Measurements from ENCODE around the gene CCDC171. TPM values are rescaled to one million over a fixed set of nuclear protein-coding genes. Genes with fewer than 3 reads are reported as not detected.
"Not testable (repeated sequence)": the region's sequence is repeated elsewhere in the genome, so short reads cannot be mapped to it uniquely, and the experiment has no call there.

CCDC171 gene
- total and polyA plus RNA-seq, 5 donors from 2014 or later = 0.05 to 1.1 (median 0.29) TPM

DNA sequence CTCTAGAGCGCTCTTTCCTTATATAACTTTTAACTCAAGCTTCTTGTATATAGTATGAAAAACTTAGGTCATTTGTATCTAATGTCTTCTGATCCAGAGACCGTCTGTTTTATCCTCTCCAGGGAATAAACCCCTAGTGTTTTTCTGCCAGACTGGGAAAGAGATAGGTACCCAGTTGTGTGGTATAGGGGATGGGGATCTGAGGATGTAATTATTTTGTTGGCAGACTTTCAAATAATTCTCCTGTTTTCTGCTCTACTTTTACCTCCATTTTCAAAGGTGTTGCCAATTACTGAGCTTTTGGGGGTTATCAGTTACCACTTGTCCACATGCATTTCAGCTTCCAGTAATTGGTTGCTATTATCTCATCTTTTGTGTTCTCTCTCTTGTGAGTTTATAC, 17.9 kb downstream of the CCDC171 start:
- Mint-ChIP-seq H3K4me1 (no peaks in the 10 kb centered on the region), H3K36me3 (peaks cover 4% of the 10 kb centered on the region), H3K9me3 (peaks cover 0 to 2% (median 0%) of the 10 kb centered on the region in 7 donors), H3K4me3 (no peak overlapping the region), H3K27me3 (no peaks in the 10 kb centered on the region), H3K27ac (no peak overlapping the region)
- no peaks in the 10 kb centered on the region for H3K36me3 ChIP-seq (ENCODE audit: control insufficient read depth, insufficient read depth, low read length)
- H3K27me3 ChIP-seq (ENCODE audit: control insufficient read depth, insufficient read depth, low read length) = no peaks in the 10 kb centered on the region
- no peaks in the 10 kb centered on the region for H3K9me3 ChIP-seq (ENCODE audit: control insufficient read depth in 2 of 2, low read length in 2 of 2)
- ATAC-seq (ENCODE audit: low read depth in 2 of 2) (no peak), DNase-seq (no peak)
- no peaks in the 10 kb centered on the region for H3K4me1 ChIP-seq (ENCODE audit: control insufficient read depth, insufficient read depth, low read length, poor library complexity, severe bottlenecking)
- no peak overlapping the region for H3K27ac ChIP-seq (ENCODE audit: insufficient read depth, low read length, poor library complexity, severe bottlenecking)
- H3K4me3 ChIP-seq (ENCODE audit: low read depth, low read length) = no peak overlapping the region

DNA sequence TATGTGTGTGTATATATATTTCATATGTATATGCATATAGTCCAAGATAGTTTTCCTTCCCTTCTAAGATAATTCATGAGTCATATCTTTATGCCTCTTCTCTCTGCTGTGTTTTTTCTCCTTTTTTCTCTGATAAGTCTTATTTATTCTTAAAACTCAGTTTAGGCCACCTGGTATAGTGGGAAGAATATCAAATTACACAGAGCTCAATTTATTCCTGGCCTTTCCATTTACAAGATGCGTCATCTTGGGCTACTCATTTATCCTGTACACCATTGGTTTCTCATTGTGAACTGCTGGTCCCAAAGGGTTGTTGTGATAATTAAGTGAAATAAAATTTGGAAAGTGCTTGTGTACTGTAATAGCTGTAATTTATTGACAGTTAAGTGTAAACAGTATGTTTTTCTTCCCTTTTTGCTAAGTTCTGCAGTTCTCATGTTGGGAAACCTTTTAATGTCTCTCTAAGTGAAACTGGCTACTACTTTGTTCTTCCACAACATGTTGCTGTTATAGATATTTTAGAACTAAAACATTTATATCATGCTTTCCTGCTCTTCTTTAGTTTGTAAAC, 19.4 kb downstream of the CCDC171 start:
- no peak for ATAC-seq (ENCODE audit: low read depth in 2 of 2)
- no peak overlapping the region for H3K27ac ChIP-seq (ENCODE audit: insufficient read depth, low read length, poor library complexity, severe bottlenecking)
- H3K27me3 Mint-ChIP-seq = no peaks in the 10 kb centered on the region
- no peaks in the 10 kb centered on the region for H3K4me1 Mint-ChIP-seq
- H3K4me3 Mint-ChIP-seq = no peak overlapping the region
- H3K27me3 ChIP-seq (ENCODE audit: control insufficient read depth, insufficient read depth, low read length) = no peaks in the 10 kb centered on the region
- peaks cover 4% of the 10 kb centered on the region for H3K36me3 Mint-ChIP-seq
- no peaks in the 10 kb centered on the region for H3K36me3 ChIP-seq (ENCODE audit: control insufficient read depth, insufficient read depth, low read length)
- H3K4me3 ChIP-seq (ENCODE audit: low read depth, low read length) = no peak overlapping the region
- H3K9me3 ChIP-seq (ENCODE audit: control insufficient read depth in 2 of 2, low read length in 2 of 2) = no peaks in the 10 kb centered on the region
- H3K4me1 ChIP-seq (ENCODE audit: control insufficient read depth, insufficient read depth, low read length, poor library complexity, severe bottlenecking) = no peaks in the 10 kb centered on the region
- peaks cover 0 to 2% (median 0%) of the 10 kb centered on the region in 7 donors for H3K9me3 Mint-ChIP-seq
- no peak for DNase-seq
- no peak overlapping the region for H3K27ac Mint-ChIP-seq

DNA sequence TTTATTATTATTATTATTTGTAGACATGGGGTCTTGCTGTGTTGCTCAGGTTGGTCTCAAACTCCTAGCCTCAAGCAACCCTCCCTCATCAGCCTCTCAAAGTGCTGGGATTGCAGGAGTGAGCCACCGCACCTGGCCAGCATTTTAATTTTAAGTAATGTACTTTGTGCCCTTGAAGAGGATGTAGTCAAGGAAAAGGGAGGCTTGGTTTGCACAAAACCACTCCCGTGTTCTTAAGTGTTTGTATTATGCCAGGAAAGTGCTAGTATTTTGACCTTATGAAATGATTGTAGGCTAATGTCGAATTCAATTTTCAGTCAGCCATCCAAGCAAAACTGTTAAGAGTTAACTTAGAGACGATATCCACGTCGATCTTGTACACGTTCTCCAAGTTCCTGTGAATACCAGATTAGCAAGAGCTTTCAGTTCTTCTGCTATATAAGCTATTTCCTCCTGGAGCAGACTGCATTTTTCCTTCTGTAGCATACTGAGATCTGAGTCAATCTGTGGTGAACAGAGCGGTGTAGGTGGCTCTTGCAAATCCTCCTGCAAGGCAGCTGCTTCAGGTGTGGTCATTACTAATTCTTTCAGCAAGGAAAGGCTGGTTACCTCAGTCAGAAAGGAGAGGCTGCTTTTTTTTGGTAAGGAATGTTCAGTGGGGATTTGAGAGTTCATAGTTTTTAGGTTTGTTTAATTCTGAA, 23.7 kb downstream of the CCDC171 start:
- H3K9me3 Mint-ChIP-seq = peaks cover 0 to 3% (median 0%) of the 10 kb centered on the region in 7 donors
- H3K27me3 Mint-ChIP-seq = no peaks in the 10 kb centered on the region
- Histone ChIP-seq H3K9me3 (ENCODE audit: control insufficient read depth in 2 of 2, low read length in 2 of 2) (no peaks in the 10 kb centered on the region), H3K27me3 (ENCODE audit: control insufficient read depth, insufficient read depth, low read length) (no peaks in the 10 kb centered on the region), H3K27ac (ENCODE audit: insufficient read depth, low read length, poor library complexity, severe bottlenecking) (no peak overlapping the region), H3K4me3 (ENCODE audit: low read depth, low read length) (no peak overlapping the region), H3K4me1 (ENCODE audit: control insufficient read depth, insufficient read depth, low read length, poor library complexity, severe bottlenecking) (no peaks in the 10 kb centered on the region), H3K36me3 (ENCODE audit: control insufficient read depth, insufficient read depth, low read length) (no peaks in the 10 kb centered on the region)
- no peak for ATAC-seq (ENCODE audit: low read depth in 2 of 2)
- H3K4me1 Mint-ChIP-seq = no peaks in the 10 kb centered on the region
- peaks cover 17% of the 10 kb centered on the region for H3K36me3 Mint-ChIP-seq
- no peak overlapping the region for H3K27ac Mint-ChIP-seq
- no peak overlapping the region for H3K4me3 Mint-ChIP-seq
- DNase-seq = no peak

DNA sequence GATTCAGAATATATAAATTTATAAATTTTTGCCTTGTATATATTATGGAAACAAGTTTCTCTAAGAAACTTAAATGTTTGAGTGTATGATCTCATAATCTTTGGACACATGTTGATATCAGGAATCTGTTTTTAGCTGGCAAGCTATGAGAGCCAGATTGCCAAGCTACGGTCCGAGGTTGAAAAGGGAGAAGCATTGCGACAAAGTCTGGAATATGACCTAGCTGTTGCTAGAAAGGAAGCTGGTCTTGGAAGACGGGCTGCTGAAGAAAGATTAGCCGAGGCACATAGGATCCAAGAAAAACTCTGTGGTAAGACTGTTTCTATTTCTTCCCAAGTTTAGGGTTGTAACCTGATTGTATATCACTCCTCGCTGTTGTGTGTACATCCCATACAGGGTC, 25.9 kb downstream of the CCDC171 start:
- Mint-ChIP-seq H3K4me1 (no peaks in the 10 kb centered on the region), H3K27ac (no peak overlapping the region), H3K4me3 (no peak overlapping the region), H3K36me3 (peaks cover 17% of the 10 kb centered on the region), H3K9me3 (peaks cover 0 to 4% (median 2%) of the 10 kb centered on the region in 7 donors), H3K27me3 (no peaks in the 10 kb centered on the region)
- Histone ChIP-seq H3K36me3 (ENCODE audit: control insufficient read depth, insufficient read depth, low read length) (no peaks in the 10 kb centered on the region), H3K27ac (ENCODE audit: insufficient read depth, low read length, poor library complexity, severe bottlenecking) (no peak overlapping the region), H3K4me3 (ENCODE audit: low read depth, low read length) (no peak overlapping the region), H3K4me1 (ENCODE audit: control insufficient read depth, insufficient read depth, low read length, poor library complexity, severe bottlenecking) (no peaks in the 10 kb centered on the region), H3K9me3 (ENCODE audit: control insufficient read depth in 2 of 2, low read length in 2 of 2) (no peaks in the 10 kb centered on the region), H3K27me3 (ENCODE audit: control insufficient read depth, insufficient read depth, low read length) (no peaks in the 10 kb centered on the region)
- no peak for DNase-seq
- no peak for ATAC-seq (ENCODE audit: low read depth in 2 of 2)

DNA sequence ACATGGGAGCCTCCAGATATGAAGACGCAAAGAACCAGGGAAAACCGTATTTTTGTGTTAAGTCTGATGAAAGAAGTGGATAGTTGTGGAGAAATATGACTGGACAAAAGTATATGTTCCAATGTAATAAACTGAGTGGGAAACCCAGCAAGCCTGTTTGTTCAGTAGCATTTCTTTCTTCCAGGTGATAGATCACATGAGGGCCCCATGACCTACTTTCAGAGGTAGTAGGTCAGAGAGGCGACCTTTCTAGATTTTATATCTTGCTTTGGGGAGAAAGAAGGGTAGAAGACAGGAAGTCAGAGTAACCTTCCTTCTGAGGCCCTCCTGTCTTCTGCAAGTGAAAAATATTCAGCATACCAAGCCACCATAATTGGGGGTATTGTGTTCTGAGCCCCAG, 31.5 kb downstream of the CCDC171 start:
- Histone ChIP-seq H3K36me3 (ENCODE audit: control insufficient read depth, insufficient read depth, low read length) (no peaks in the 10 kb centered on the region), H3K27ac (ENCODE audit: insufficient read depth, low read length, poor library complexity, severe bottlenecking) (no peak overlapping the region), H3K27me3 (ENCODE audit: control insufficient read depth, insufficient read depth, low read length) (no peaks in the 10 kb centered on the region), H3K4me1 (ENCODE audit: control insufficient read depth, insufficient read depth, low read length, poor library complexity, severe bottlenecking) (no peaks in the 10 kb centered on the region), H3K9me3 (ENCODE audit: control insufficient read depth in 2 of 2, low read length in 2 of 2) (no peaks in the 10 kb centered on the region), H3K4me3 (ENCODE audit: low read depth, low read length) (no peak overlapping the region)
- no peak for ATAC-seq (ENCODE audit: low read depth in 2 of 2)
- DNase-seq = peak in 1 of 3 donors; percentile 13
- H3K4me3 Mint-ChIP-seq = no peak overlapping the region
- H3K27me3 Mint-ChIP-seq = no peaks in the 10 kb centered on the region
- H3K27ac Mint-ChIP-seq = no peak overlapping the region
- peaks cover 0 to 4% (median 0%) of the 10 kb centered on the region in 7 donors for H3K9me3 Mint-ChIP-seq
- peaks cover 8% of the 10 kb centered on the region for H3K36me3 Mint-ChIP-seq
- H3K4me1 Mint-ChIP-seq = peaks cover 1 to 13% (median 8%) of the 10 kb centered on the region in 4 donors

DNA sequence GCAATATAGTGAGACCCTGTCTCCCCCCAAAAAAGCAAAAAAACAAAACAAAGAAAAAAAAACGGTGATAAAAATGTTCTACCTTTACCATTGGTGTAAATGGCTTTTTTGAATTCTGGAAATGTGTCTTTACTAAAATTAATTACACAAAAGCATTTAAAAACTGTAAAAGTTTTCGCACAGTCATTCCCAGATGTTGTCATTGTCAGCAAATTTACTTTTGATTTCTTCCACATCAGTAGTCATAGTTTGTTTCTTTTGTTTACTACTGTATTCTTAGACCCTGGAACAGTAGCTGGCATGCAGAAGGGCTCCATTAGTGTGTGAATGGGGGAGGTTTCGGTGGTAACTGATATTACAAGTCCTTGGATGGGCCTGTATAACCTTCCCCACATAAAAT, 39.5 kb downstream of the CCDC171 start:
- Histone ChIP-seq H3K9me3 (ENCODE audit: control insufficient read depth in 2 of 2, low read length in 2 of 2) (no peaks in the 10 kb centered on the region), H3K27ac (ENCODE audit: insufficient read depth, low read length, poor library complexity, severe bottlenecking) (no peak overlapping the region), H3K36me3 (ENCODE audit: control insufficient read depth, insufficient read depth, low read length) (no peaks in the 10 kb centered on the region), H3K4me1 (ENCODE audit: control insufficient read depth, insufficient read depth, low read length, poor library complexity, severe bottlenecking) (no peaks in the 10 kb centered on the region), H3K4me3 (ENCODE audit: low read depth, low read length) (no peak overlapping the region), H3K27me3 (ENCODE audit: control insufficient read depth, insufficient read depth, low read length) (no peaks in the 10 kb centered on the region)
- peaks cover 0 to 3% (median 1%) of the 10 kb centered on the region in 7 donors for H3K9me3 Mint-ChIP-seq
- peaks cover 0 to 5% (median 3%) of the 10 kb centered on the region in 4 donors for H3K4me1 Mint-ChIP-seq
- ATAC-seq (ENCODE audit: low read depth in 2 of 2) (no peak), DNase-seq (no peak)
- H3K27me3 Mint-ChIP-seq = no peaks in the 10 kb centered on the region
- H3K36me3 Mint-ChIP-seq = no peaks in the 10 kb centered on the region
- no peak overlapping the region for H3K27ac Mint-ChIP-seq
- H3K4me3 Mint-ChIP-seq = no peak overlapping the region

DNA sequence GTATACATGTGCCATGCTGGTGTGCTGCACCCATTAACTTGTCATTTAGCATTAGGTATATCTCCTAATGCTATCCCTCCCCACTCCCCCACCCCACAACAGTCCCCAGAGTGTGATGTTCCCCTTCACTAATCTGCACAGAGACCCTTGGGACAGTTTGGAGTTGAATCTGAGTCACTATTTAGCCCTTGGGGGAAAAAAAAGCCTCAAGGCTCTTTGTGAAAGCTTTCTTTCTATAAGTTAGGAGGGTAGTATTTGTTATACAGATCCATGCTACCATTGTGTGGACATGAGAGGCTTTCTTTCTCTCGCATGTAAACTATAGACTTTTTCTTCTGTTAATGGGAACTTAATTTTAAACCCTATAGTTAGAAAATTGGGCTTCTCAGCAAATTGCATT, 40.1 kb downstream of the CCDC171 start:
- H3K27me3 Mint-ChIP-seq; H3K4me3 Mint-ChIP-seq; H3K27me3 ChIP-seq (ENCODE audit: control insufficient read depth, insufficient read depth, low read length); H3K27ac Mint-ChIP-seq; DNase-seq; H3K4me3 ChIP-seq (ENCODE audit: low read depth, low read length); H3K4me1 Mint-ChIP-seq; H3K4me1 ChIP-seq (ENCODE audit: control insufficient read depth, insufficient read depth, low read length, poor library complexity, severe bottlenecking); H3K9me3 ChIP-seq (ENCODE audit: control insufficient read depth in 2 of 2, low read length in 2 of 2); H3K27ac ChIP-seq (ENCODE audit: insufficient read depth, low read length, poor library complexity, severe bottlenecking); H3K36me3 ChIP-seq (ENCODE audit: control insufficient read depth, insufficient read depth, low read length); ATAC-seq (ENCODE audit: low read depth in 2 of 2); H3K9me3 Mint-ChIP-seq; H3K36me3 Mint-ChIP-seq: not testable (repeated sequence)

Data from CD4-positive, CD25-positive, alpha-beta regulatory T cell (primary cell).